ENCODE measurements around the gene TUBG1.
"Not testable (repeated sequence)": the region's sequence is repeated elsewhere in the genome, so short reads cannot be mapped to it uniquely, and the experiment has no call there.

Gene TUBG1

GRCh38 chr17:42579794-42580551, 29.5 kb upstream of the TUBG1 start:
- DNase-seq, result no peak

- DNase-seq, result no peak
Observed at GRCh38 chr17:42581744-42582270, 27.7 kb upstream of the TUBG1 start.

DNA sequence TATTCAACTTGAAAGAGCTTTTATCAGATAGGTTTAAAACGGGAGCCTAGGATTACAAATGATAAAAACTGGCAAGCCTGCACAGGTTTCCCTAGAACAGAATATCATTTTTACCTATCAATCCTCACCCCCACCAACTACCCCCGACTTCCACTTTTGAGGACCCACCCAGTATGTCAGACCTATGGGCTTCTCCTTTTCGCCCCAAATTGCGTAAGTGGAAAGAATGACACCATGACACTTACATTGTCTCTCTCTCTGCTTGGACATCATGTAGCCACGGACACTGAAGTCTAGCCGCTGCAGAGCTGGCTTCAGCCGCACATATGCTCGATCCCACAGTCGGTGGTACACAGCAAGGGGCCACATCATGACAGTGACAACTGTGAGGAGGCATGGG, 24.6 kb upstream of the TUBG1 start:
- DNase-seq, result no peak

GRCh38 chr17:42585353-42585752, 24.1 kb upstream of the TUBG1 start:
- no peak for DNase-seq

GRCh38 chr17:42586514-42587230, 22.8 kb upstream of the TUBG1 start:
- DNase-seq, result no peak

- DNase-seq, result no peak
Observed at GRCh38 chr17:42590886-42591285, 18.6 kb upstream of the TUBG1 start.

- DNase-seq, result no peak
Observed at GRCh38 chr17:42591411-42591810, 18.1 kb upstream of the TUBG1 start.

- DNase-seq, result no peak
Observed at GRCh38 chr17:42596386-42596785, 13.1 kb upstream of the TUBG1 start.

DNA sequence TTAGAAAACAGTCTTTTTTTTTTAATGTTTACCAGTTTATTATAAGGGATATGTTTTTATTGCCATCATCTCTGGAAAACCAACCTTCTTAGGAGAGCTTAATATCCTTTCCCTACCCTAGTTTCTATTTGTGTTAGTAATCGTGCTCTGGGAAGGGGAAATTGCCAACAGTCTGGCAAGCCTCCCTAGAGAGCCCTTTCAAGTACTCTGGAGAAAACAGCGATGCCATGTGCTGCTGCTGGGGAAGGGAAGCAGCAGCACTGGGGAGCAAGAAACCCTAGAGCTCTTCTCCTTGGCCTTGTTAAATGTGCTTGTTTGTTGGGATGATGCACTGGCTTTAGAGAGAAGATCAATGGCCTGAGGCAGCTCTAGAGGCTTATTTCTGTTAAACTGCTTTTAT, 10.6 kb upstream of the TUBG1 start:
- DNase-seq, result peak in 2 of 3 experiments; percentile 36 to 53

DNA sequence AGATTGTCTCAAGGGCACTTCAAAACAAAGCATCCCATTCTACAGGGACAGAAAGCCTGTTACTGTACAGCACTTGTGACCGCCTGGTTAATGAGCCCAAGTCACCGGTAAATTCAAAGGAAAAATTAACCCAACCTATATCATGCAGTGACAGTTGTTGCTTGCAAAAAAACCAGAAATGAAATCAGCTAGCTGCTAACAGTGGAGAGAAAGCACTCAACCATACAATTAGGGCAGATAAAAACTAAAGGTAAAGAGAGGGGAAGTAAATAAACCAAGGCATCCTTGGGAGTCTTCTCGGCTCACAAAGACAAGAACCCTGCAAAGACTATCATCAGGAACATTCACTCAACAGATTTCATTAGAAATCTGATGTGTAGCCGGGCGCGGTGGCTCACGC, 6.2 kb upstream of the TUBG1 start:
- peak in 2 of 3 experiments; percentile 23 to 78 for DNase-seq

GRCh38 chr17:42607769-42608168, 1.7 kb upstream of the TUBG1 start:
- DNase-seq, result no peak

- DNase-seq, result peak in 2 of 3 experiments; percentile 47 to 69
Observed at GRCh38 chr17:42608305-42609181, 940 bp upstream of the TUBG1 start.

DNA sequence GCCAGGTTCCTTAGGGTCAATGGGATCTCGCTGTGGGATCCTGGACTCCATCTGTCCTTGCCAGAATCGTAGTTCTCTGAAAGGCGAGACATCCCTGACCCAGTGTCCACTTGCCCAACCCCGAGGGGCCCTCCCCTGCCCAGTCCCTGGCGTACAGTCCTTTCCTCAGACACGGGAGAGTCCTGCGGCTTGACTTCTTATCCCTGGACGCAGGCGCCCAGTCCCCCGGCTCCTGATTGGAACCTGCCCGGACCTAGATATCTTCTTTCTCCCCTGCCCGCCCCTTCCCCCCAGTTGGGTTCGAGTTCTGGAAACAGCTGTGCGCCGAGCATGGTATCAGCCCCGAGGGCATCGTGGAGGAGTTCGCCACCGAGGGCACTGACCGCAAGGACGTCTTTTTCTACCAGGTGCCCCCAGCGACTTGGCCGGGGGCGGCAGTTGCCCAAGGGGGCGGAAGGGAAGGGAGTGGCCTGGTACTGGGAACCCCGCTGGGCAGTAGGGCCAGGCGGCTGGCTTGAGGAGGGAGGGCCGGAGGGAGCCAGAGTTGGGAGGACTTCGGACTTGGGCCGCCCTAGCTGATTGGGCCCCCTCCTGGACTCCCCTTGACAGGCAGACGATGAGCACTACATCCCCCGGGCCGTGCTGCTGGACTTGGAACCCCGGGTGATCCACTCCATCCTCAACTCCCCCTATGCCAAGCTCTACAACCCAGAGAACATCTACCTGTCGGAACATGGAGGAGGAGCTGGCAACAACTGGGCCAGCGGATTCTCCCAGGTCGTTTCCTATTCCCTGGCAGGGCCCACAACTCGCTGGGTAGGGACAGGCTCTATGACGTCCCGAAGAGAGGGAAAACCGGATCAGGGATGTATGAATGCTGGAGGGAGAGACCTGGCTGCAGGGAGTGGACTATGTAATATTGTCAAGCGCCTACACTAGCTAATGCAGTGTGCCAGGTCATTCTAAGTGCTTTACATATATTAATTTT, 625 bp downstream of the TUBG1 start:
- peak in 2 of 3 experiments; percentile 80 to 82 for DNase-seq

GRCh38 chr17:42612013-42612412, 2.5 kb downstream of the TUBG1 start:
- DNase-seq, result no peak

DNA sequence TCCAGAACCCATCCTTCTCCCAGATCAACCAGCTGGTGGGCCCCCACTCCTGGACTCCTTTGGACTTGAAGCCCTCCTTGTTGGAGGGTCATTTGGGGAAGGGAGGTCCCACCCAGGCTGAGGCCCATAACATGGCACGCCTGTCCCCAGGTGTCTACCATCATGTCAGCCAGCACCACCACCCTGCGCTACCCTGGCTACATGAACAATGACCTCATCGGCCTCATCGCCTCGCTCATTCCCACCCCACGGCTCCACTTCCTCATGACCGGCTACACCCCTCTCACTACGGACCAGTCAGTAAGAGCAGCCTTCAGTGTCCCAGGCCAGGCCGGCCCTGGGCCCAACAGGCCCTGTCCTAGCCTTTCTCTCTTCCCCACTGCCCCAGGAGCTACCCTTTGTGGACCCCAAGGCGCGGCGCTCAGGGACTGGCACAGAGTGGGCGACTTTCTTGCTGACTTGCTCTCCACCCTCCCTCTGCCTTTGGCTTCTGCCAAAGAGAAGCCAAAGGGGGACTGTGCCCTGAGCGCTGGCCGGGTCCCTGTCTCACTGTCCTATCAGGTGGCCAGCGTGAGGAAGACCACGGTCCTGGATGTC, 4.3 kb downstream of the TUBG1 start:
- no peak for DNase-seq

DNA sequence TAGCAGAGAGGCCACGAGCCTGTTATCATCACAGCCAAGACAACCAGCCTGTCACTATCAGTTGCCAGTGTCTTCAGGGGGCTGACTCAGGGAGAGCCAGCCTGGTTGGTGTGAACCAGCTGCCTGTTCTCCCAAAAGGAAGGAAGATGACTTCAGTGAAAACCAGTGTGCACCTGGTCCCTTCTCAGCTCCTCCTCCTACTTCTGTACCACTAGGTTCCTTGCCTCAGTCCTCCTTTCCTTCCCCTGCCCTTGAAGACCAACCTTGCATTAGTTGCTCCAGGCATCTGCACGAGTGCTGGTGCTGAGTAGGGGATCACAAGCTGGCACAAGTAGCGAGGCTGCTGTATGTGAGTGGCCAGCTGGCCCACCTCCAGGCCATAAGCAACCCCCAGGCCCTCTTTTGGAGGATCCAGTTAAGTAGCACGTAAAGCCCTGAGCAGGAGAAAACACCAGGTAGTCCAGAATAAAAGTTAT, 8.5 kb downstream of the TUBG1 start:
- no peak for DNase-seq

GRCh38 chr17:42618442-42619150, 9.1 kb downstream of the TUBG1 start:
- peak; percentile 29 to 67 (median 34) for DNase-seq

DNA sequence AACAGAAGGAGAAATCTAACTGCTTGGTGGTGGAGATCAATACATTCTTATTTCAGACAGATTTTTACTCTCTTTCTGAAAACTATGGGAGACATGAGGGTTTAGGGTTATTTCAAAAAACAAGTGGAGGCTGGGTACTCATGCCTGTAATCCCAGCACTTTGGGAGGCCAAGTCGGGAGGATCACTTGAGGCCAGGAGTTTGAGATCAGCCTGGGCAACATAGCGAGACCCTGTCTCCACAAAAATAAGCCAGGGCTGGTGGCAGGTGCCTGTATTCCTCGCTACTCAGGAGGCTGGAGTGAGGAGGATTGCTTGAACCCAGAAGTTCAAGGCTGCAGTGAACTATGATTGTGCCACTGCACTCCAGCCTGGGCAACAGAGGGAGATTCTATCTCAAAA, 12.5 kb downstream of the TUBG1 start:
- DNase-seq, result not testable (repeated sequence)

GRCh38 chr17:42623271-42623670, 13.8 kb downstream of the TUBG1 start:
- no peak for DNase-seq
